Fibroblast of lung (primary cell): Measurements from ENCODE around the gene SURF1. TPM values are rescaled to one million over a fixed set of nuclear protein-coding genes. Genes with fewer than 3 reads are reported as not detected.

Source experiments
- DNase-seq, 2 donors: peaks; one replicate each; pipeline versions ENCODE4 v3.0.0 to v3.0.0-alpha.2; 2010; ENCODE audit warnings: low read depth in 2 of 2
- H2AFZ ChIP-seq: 2 replicates; pipeline ENCODE4 v1.5.1; 2012; ENCODE audit warnings: low read length, control low read depth, inconsistent platforms
- H3K27ac ChIP-seq: 2 replicates; pipeline ENCODE4 v1.5.1; 2011; ENCODE audit warnings: low read length, control low read depth; ENCODE audit not compliant: insufficient read depth
- H3K27me3 ChIP-seq: 2 replicates; pipeline ENCODE4 v1.5.1; 2011; ENCODE audit warnings: mild to moderate bottlenecking, low read length; ENCODE audit not compliant: control insufficient read depth, insufficient read depth
- H3K36me3 ChIP-seq: 2 replicates; pipeline ENCODE4 v1.5.1; 2011; ENCODE audit warnings: low read length; ENCODE audit not compliant: control insufficient read depth, insufficient read depth
- H3K4me1 ChIP-seq: 2 replicates; pipeline ENCODE4 v1.5.1; 2011; ENCODE audit warnings: low read length; ENCODE audit not compliant: control insufficient read depth, insufficient read depth; ENCODE audit errors: extremely low read depth
- H3K4me2 ChIP-seq: 2 replicates; pipeline ENCODE4 v1.5.1; 2011; ENCODE audit warnings: low read length, control low read depth; ENCODE audit not compliant: insufficient read depth; ENCODE audit errors: extremely low read depth
- H3K4me3 ChIP-seq, 4 experiments: fragments of 200-600 bp in 1 of 4; sonication (generic) in 1 of 4; replicated peaks in 1 of 4; 2 replicates each; pipeline ENCODE4 v1.5.1; 2011 to 2016; ENCODE audit warnings: low read length in 4 of 4, low read depth in 3 of 4, mild to moderate bottlenecking in 3 of 4, control low read depth in 2 of 4, inconsistent platforms in 1 of 4, mixed read lengths in 1 of 4; ENCODE audit not compliant: insufficient read depth in 1 of 4; ENCODE audit errors: control extremely low read depth in 1 of 4
- H3K79me2 ChIP-seq: 2 replicates; pipeline ENCODE4 v1.5.1; 2012; ENCODE audit warnings: mild to moderate bottlenecking, low read length, inconsistent platforms; ENCODE audit not compliant: control insufficient read depth, insufficient read depth
- H3K9ac ChIP-seq: 2 replicates; pipeline ENCODE4 v1.5.1; 2011; ENCODE audit warnings: mild to moderate bottlenecking, low read length, control low read depth; ENCODE audit not compliant: insufficient read depth
- H3K9me3 ChIP-seq: 2 replicates; pipeline ENCODE4 v1.5.1; 2012; ENCODE audit warnings: low read depth, low read length; ENCODE audit not compliant: control insufficient read depth, insufficient read depth
- H4K20me1 ChIP-seq: 2 replicates; pipeline ENCODE4 v1.5.1; 2011; ENCODE audit warnings: low read length; ENCODE audit not compliant: control insufficient read depth, insufficient read depth; ENCODE audit errors: extremely low read depth
- CTCF ChIP-seq, 2 donors: IDR thresholded peaks in 1 of 2; conservative IDR thresholded peaks in 1 of 2; 1 replicate in 1 of 2; 2 replicates in 1 of 2; pipeline ENCODE4 v1.5.1; 2011 to 2012; ENCODE audit warnings: low read length in 2 of 2, control low read depth in 1 of 2, inconsistent platforms in 1 of 2, low read depth in 1 of 2, mild to moderate bottlenecking in 1 of 2
- EZH2 ChIP-seq: IDR thresholded peaks from 2 replicates; pipeline ENCODE4 v1.5.1; 2012; ENCODE audit warnings: low read length, control low read depth, mild to moderate bottlenecking; ENCODE audit errors: missing control alignments
- polyA plus RNA-seq, 2 donors: library from polyadenylated mRNA; depleted of rRNA in 1 of 2; stranded (reverse) in 1 of 2; unstranded in 1 of 2; fragments of >200 nt; gene quantifications; 2 replicates each; pipeline ENCODE4 v1.2.1, GENCODE V29; 2011 to 2012; ENCODE audit warnings: missing spikeins in 1 of 2
- total RNA-seq: library from RNA; depleted of rRNA; stranded (reverse); fragments of >200 nt; gene quantifications from 2 replicates; pipeline ENCODE4 v1.2.1, GENCODE V29; 2014

Gene SURF1
- total and polyA plus RNA-seq, 2 donors (not counting 1 experiment from before 2014, with no cell fraction given), result 27.9 to 31.7 TPM

GRCh38 chr9:133369933-133370332 is 13.6 kb upstream of the SURF1 start:
- Histone ChIP-seq H3K79me2 (peaks cover 98% of the 10 kb centered on the region), H3K4me1 (peaks cover 10% of the 10 kb centered on the region), H2AFZ (no peak overlapping the region), H3K9ac (no peak overlapping the region), H3K4me3 (no peak overlapping the region), H3K4me2 (no peak overlapping the region), H3K27me3 (no peaks in the 10 kb centered on the region), H3K9me3 (no peaks in the 10 kb centered on the region), H3K36me3 (peaks cover 48% of the 10 kb centered on the region), H3K27ac (no peak overlapping the region), H4K20me1 (peaks cover 10% of the 10 kb centered on the region)
- TF ChIP-seq EZH2 (no peak), CTCF (conservative IDR thresholded peaks at IDR 0.05 in 1 of 2, IDR thresholded peaks at IDR 0.05 in 1 of 2; ENCODE audit: low read depth in 1 of 2, low read length in 2 of 2) (no peak)
- no peak for DNase-seq

GRCh38 chr9:133369422-133369821 is 13.1 kb upstream of the SURF1 start:
- peaks cover 10% of the 10 kb centered on the region for H3K4me1 ChIP-seq

GRCh38 chr9:133368249-133368881 is 12.1 kb upstream of the SURF1 start:
- Histone ChIP-seq H2AFZ (no peak overlapping the region), H3K27me3 (no peaks in the 10 kb centered on the region), H4K20me1 (peaks cover 10% of the 10 kb centered on the region), H3K4me3 (no peak overlapping the region), H3K4me1 (peaks cover 12% of the 10 kb centered on the region), H3K4me2 (no peak overlapping the region), H3K27ac (no peak overlapping the region), H3K9me3 (no peaks in the 10 kb centered on the region), H3K9ac (no peak overlapping the region), H3K36me3 (peaks cover 57% of the 10 kb centered on the region), H3K79me2 (peaks cover 94% of the 10 kb centered on the region)
- DNase-seq, result no peak
- no peak for TF ChIP-seq EZH2
- no peak for TF ChIP-seq CTCF (conservative IDR thresholded peaks at IDR 0.05 in 1 of 2, IDR thresholded peaks at IDR 0.05 in 1 of 2; ENCODE audit: low read depth in 1 of 2, low read length in 2 of 2)

More at GRCh38 chr9:133369422-133369821, 13.1 kb upstream of the SURF1 start:
- Histone ChIP-seq H3K27ac (no peak overlapping the region), H3K4me3 (no peak overlapping the region), H3K9ac (no peak overlapping the region), H3K27me3 (no peaks in the 10 kb centered on the region), H3K36me3 (peaks cover 51% of the 10 kb centered on the region), H3K79me2 (peaks cover 96% of the 10 kb centered on the region), H2AFZ (no peak overlapping the region), H4K20me1 (peaks cover 10% of the 10 kb centered on the region), H3K9me3 (no peaks in the 10 kb centered on the region), H3K4me2 (no peak overlapping the region)
- no peak for DNase-seq
- TF ChIP-seq EZH2 (no peak), CTCF (conservative IDR thresholded peaks at IDR 0.05 in 1 of 2, IDR thresholded peaks at IDR 0.05 in 1 of 2; ENCODE audit: low read depth in 1 of 2, low read length in 2 of 2) (no peak)
